HCT116 (cell line): ENCODE results near the gene GRIA1. TPM values are rescaled to one million over a fixed set of nuclear protein-coding genes. Genes with fewer than 3 reads are reported as not detected.

Source experiments
- ATAC-seq: fragments of 200-7000 bp; cut with Tn5 transposase; 2 replicates; pipeline ENCODE4 v1.9.1; 2020; ENCODE audit warnings: mild to moderate bottlenecking, moderate library complexity
- BruUV-seq: library from RNA; stranded (reverse); fragments of 400-500 nt; replicated peaks from 2 replicates; lab custom pipeline; 2021; lab: Mats Ljungman, UMichigan
- CTCF ChIA-PET: fragments of 300-600 bp; sonication (Branson Sonifier 250); formaldehyde crosslinking; loops from one replicate; lab custom pipeline; 2021; ENCODE audit warnings: antibody characterized with exemption; lab: Charles Lee
- POLR2A ChIA-PET: fragments of 300-600, 350-600 bp; sonication (Branson Sonifier 250); formaldehyde crosslinking; loops from one replicate; lab custom pipeline; 2021; ENCODE audit warnings: antibody characterized with exemption; lab: Charles Lee
- RAD21 ChIA-PET, 2 experiments: fragments of 300-600 bp; sonication (Branson Sonifier 250); formaldehyde crosslinking; loops; one replicate each; lab custom pipeline; 2023; ENCODE audit warnings: low total read pairs in 2 of 2; ENCODE audit not compliant: uncharacterized antibody in 2 of 2, unreplicated experiment in 2 of 2, low non-redundant PET in 1 of 2; lab: Charles Lee
- DNase-seq: peaks from one replicate; pipeline ENCODE4 v3.0.0-alpha.2; 2010; ENCODE audit warnings: low read depth, low spot score
- H2AFZ ChIP-seq: fragments of 200-600 bp; shearing (Covaris generic), sonication (generic); 2 replicates; pipeline ENCODE4 v1.6.1; 2017; ENCODE audit warnings: low read depth, mixed run types, mixed read lengths, antibody characterized with exemption, low read length; ENCODE audit not compliant: poor library complexity, severe bottlenecking
- H3K27ac ChIP-seq: 2 replicates; pipeline ENCODE4 v1.5.1; 2012; ENCODE audit warnings: low read depth, low read length
- H3K27me3 ChIP-seq: fragments of 200-600 bp; sonication (generic); 2 replicates; pipeline ENCODE4 v1.6.1; 2016; ENCODE audit warnings: mixed run types, low read length, mixed read lengths; ENCODE audit not compliant: insufficient read depth
- H3K36me3 ChIP-seq, 2 experiments: fragments of 200-500 bp in 1 of 2; fragments of 200-600 bp in 1 of 2; sonication (Bioruptor generic) in 1 of 2; sonication (generic) in 1 of 2; 2 replicates each; pipeline versions ENCODE4 v1.5.1 to v1.6.1; 2014 to 2016; ENCODE audit warnings: low read length in 2 of 2, inconsistent platforms in 1 of 2, mixed read lengths in 1 of 2, mixed run types in 1 of 2; ENCODE audit not compliant: insufficient read depth in 2 of 2, control insufficient read depth in 1 of 2
- H3K4me1 ChIP-seq, 2 experiments: fragments of 200-600 bp in 1 of 2; sonication (generic) in 1 of 2; 2 replicates each; pipeline versions ENCODE4 v1.5.1 to v1.6.1; 2012 to 2017; ENCODE audit warnings: low read length in 2 of 2, inconsistent platforms in 1 of 2, mild to moderate bottlenecking in 1 of 2, mixed read lengths in 1 of 2, mixed run types in 1 of 2, moderate library complexity in 1 of 2; ENCODE audit not compliant: insufficient read depth in 2 of 2, control insufficient read depth in 1 of 2
- H3K4me2 ChIP-seq: fragments of 200-600 bp; sonication (generic); 2 replicates; pipeline ENCODE4 v1.6.1; 2017; ENCODE audit warnings: mixed run types, low read length, mixed read lengths
- H3K4me3 ChIP-seq, 2 experiments: fragments of 200-600 bp in 1 of 2; sonication (generic) in 1 of 2; replicated peaks in 1 of 2; 2 replicates each; pipeline ENCODE4 v1.5.1; 2011 to 2016; ENCODE audit warnings: low read length in 2 of 2, control low read depth in 1 of 2, low read depth in 1 of 2, mild to moderate bottlenecking in 1 of 2, mixed read lengths in 1 of 2, mixed run types in 1 of 2
- H3K79me2 ChIP-seq: fragments of 200-600 bp; sonication (generic); 2 replicates; pipeline ENCODE4 v1.6.1; 2017; ENCODE audit warnings: mild to moderate bottlenecking, mixed run types, low read length, moderate library complexity, mixed read lengths; ENCODE audit not compliant: insufficient read depth
- H3K9ac ChIP-seq: fragments of 200-600 bp; sonication (generic); 2 replicates; pipeline ENCODE4 v1.6.1; 2016; ENCODE audit warnings: low read length, mixed read lengths
- H3K9me2 ChIP-seq: fragments of 200-600 bp; sonication (generic), shearing (Covaris generic); 2 replicates; pipeline ENCODE4 v1.6.1; 2017; ENCODE audit warnings: mixed run types, mild to moderate bottlenecking, moderate library complexity; ENCODE audit not compliant: insufficient read depth
- H3K9me3 ChIP-seq, 2 experiments: fragments of 200-500 bp in 1 of 2; fragments of 200-600 bp in 1 of 2; sonication (Bioruptor generic) in 1 of 2; sonication (generic) in 1 of 2; 2 replicates each; pipeline ENCODE4 v1.6.1; 2014 to 2017; ENCODE audit warnings: low read length in 2 of 2, mixed read lengths in 2 of 2, inconsistent platforms in 1 of 2, low read depth in 1 of 2, mild to moderate bottlenecking in 1 of 2, mixed run types in 1 of 2, moderate library complexity in 1 of 2; ENCODE audit not compliant: control insufficient read depth in 1 of 2, insufficient read depth in 1 of 2
- H4K20me1 ChIP-seq: fragments of 200-600 bp; sonication (generic), shearing (Covaris generic); 2 replicates; pipeline ENCODE4 v1.6.1; 2017; ENCODE audit warnings: mixed run types, mild to moderate bottlenecking, moderate library complexity; ENCODE audit not compliant: insufficient read depth
- CBX3 ChIP-seq: IDR thresholded peaks from 2 replicates; pipeline ENCODE4 v1.6.1; 2012; ENCODE audit warnings: low read depth
- CTCF ChIP-seq, 3 experiments: fragments of 200-600 bp in 1 of 3; sonication (generic) in 1 of 3; IDR thresholded peaks in 2 of 3; conservative IDR thresholded peaks in 1 of 3; 2 replicates each; pipeline ENCODE4 v1.5.1; 2012 to 2017; ENCODE audit warnings: low read depth in 2 of 3, low read length in 2 of 3, antibody characterized with exemption in 1 of 3, borderline replicate concordance in 1 of 3, control low read depth in 1 of 3, mild to moderate bottlenecking in 1 of 3, mixed read lengths in 1 of 3, mixed run types in 1 of 3, moderate library complexity in 1 of 3; ENCODE audit not compliant: insufficient read depth in 1 of 3
- EGR1 ChIP-seq: IDR thresholded peaks from 2 replicates; pipeline ENCODE4 v1.6.1; 2012; ENCODE audit warnings: low read depth
- ELF1 ChIP-seq: IDR thresholded peaks from 2 replicates; pipeline ENCODE4 v1.6.1; 2012; ENCODE audit warnings: low read depth, borderline replicate concordance
- EZH2phosphoT487 ChIP-seq: fragments of 200-600 bp; IDR thresholded peaks from 2 replicates; pipeline ENCODE4 v1.6.1; 2018; ENCODE audit warnings: antibody characterized with exemption, borderline replicate concordance
- FOSL1 ChIP-seq: IDR thresholded peaks from 2 replicates; pipeline ENCODE4 v1.6.1; 2012; ENCODE audit warnings: low read depth
- JUND ChIP-seq: IDR thresholded peaks from 2 replicates; pipeline ENCODE4 v1.6.1; 2012
- MAX ChIP-seq: IDR thresholded peaks from 2 replicates; pipeline ENCODE4 v1.6.1; 2012
- POLR2AphosphoS5 ChIP-seq: IDR thresholded peaks from 2 replicates; pipeline ENCODE4 v1.6.1; 2011; ENCODE audit warnings: mild to moderate bottlenecking, low read depth, low read length, moderate library complexity
- RAD21 ChIP-seq: IDR thresholded peaks from 2 replicates; pipeline ENCODE4 v1.6.1; 2012; ENCODE audit warnings: low read depth, mild to moderate bottlenecking
- SRF ChIP-seq: IDR thresholded peaks from 2 replicates; pipeline ENCODE4 v1.6.1; 2012; ENCODE audit warnings: low read depth
- TCF7L2 ChIP-seq: IDR thresholded peaks from 2 replicates; pipeline ENCODE4 v1.7.0; 2011; ENCODE audit warnings: borderline replicate concordance, inconsistent platforms; ENCODE audit not compliant: insufficient read depth, insufficient read length; ENCODE audit errors: extremely low read depth
- YY1 ChIP-seq: IDR thresholded peaks from 2 replicates; pipeline ENCODE4 v1.6.1; 2011; ENCODE audit warnings: low read length, low read depth, moderate library complexity, mild to moderate bottlenecking; ENCODE audit not compliant: insufficient replicate concordance; ENCODE audit errors: extremely low read depth
- ZBTB33 ChIP-seq: IDR thresholded peaks from 2 replicates; pipeline ENCODE4 v1.6.1; 2011; ENCODE audit warnings: mild to moderate bottlenecking, low read length, moderate library complexity; ENCODE audit not compliant: insufficient replicate concordance; ENCODE audit errors: extremely low read depth
- ZFX ChIP-seq: fragments of 450-650 bp; IDR thresholded peaks from 2 replicates; pipeline ENCODE4 v1.6.1; 2017
- ZNF274 ChIP-seq: fragments of 200-500 bp; sonication (Bioruptor generic); IDR thresholded peaks from 2 replicates; pipeline ENCODE4 v1.6.1; 2014; ENCODE audit warnings: mild to moderate bottlenecking, low read depth, low read length, inconsistent platforms
- intact Hi-C: fragments of 100-400 bp; cut with micrococcal nuclease; formaldehyde crosslinking; loops from 2 replicates; pipeline ENCODE4 v1.10.0; 2022
- total RNA-seq: library from RNA; stranded (reverse); gene quantifications from one replicate; pipeline ENCODE4 v1.2.1, GENCODE V29; 2021; ENCODE audit not compliant: unreplicated experiment

The GRIA1 gene
- total RNA-seq, 1 experiment from 2014 or later: not detected

- Histone ChIP-seq H3K4me2 (no peak overlapping the region), H3K9me3 (no peaks in the 10 kb centered on the region), H3K9me2 (no peaks in the 10 kb centered on the region), H4K20me1 (no peaks in the 10 kb centered on the region), H3K4me3 (no peak overlapping the region), H3K4me1 (no peaks in the 10 kb centered on the region), H2AFZ (no peak overlapping the region), H3K27ac (no peak overlapping the region), H3K9ac (no peak overlapping the region), H3K27me3 (peaks cover 25% of the 10 kb centered on the region), H3K36me3 (no peaks in the 10 kb centered on the region), H3K79me2 (no peaks in the 10 kb centered on the region)
- no peak for TF ChIP-seq SRF
- TF ChIP-seq MAX: no peak
- TF ChIP-seq RAD21: no peak
- no peak for ATAC-seq
- no TSS peak for BruUV-seq
- ChIA-PET POLR2A (no interaction called here), RAD21 (no interaction called here), CTCF (no interaction called here)
- no peak for DNase-seq
- intact Hi-C loops: no loop called here
Observed at GRCh38 chr5:153777681-153778581, 287.5 kb downstream of the GRIA1 start.

GRCh38 chr5:153779836-153780235 lies 289.4 kb downstream of the GRIA1 start:
- Histone ChIP-seq H3K79me2 (no peaks in the 10 kb centered on the region), H3K4me2 (no peak overlapping the region), H3K9me2 (no peaks in the 10 kb centered on the region), H3K9me3 (no peaks in the 10 kb centered on the region), H3K36me3 (no peaks in the 10 kb centered on the region), H3K9ac (no peak overlapping the region), H3K4me3 (no peak overlapping the region), H4K20me1 (no peaks in the 10 kb centered on the region), H3K27ac (no peak overlapping the region), H3K27me3 (peaks cover 36% of the 10 kb centered on the region), H2AFZ (no peak overlapping the region), H3K4me1 (no peaks in the 10 kb centered on the region)
- ATAC-seq (no peak), DNase-seq (no peak)
- ChIA-PET RAD21 (no interaction called here), POLR2A (no interaction called here), CTCF (no interaction called here)
- BruUV-seq: no TSS peak
- intact Hi-C loops: no loop called here
- TF ChIP-seq RAD21 (no peak), ZNF274 (no peak), ELF1 (no peak), FOSL1 (no peak), CTCF (IDR thresholded peaks at IDR 0.05 in 2 of 3, conservative IDR thresholded peaks at IDR 0.05 in 1 of 3; ENCODE audit: borderline replicate concordance in 1 of 3, insufficient read depth in 1 of 3, low read depth in 2 of 3, low read length in 2 of 3) (no peak), TCF7L2 (no peak), EZH2phosphoT487 (no peak), POLR2AphosphoS5 (no peak), ZFX (no peak), JUND (no peak), YY1 (no peak), CBX3 (no peak), EGR1 (no peak), ZBTB33 (no peak)
